Mammary epithelial cell (primary cell): ENCODE measurements around the gene NCEH1.

Source experiments
- EZH2 ChIP-seq: IDR thresholded peaks from 2 replicates; pipeline ENCODE4 v1.6.1; 2012; ENCODE audit warnings: low read length, inconsistent platforms, borderline replicate concordance
- TF ChIP-seq, protein P1 (sequence below), 2 donors: IDR thresholded peaks in 1 of 2; conservative IDR thresholded peaks in 1 of 2; 2 replicates each; pipeline ENCODE4 v1.5.1; 2011 to 2012; ENCODE audit warnings: inconsistent platforms in 2 of 2, low read length in 2 of 2, mild to moderate bottlenecking in 2 of 2, control low read depth in 1 of 2, low read depth in 1 of 2; ENCODE audit not compliant: insufficient read depth in 1 of 2; ENCODE audit errors: extremely low read depth in 1 of 2

DNA sequence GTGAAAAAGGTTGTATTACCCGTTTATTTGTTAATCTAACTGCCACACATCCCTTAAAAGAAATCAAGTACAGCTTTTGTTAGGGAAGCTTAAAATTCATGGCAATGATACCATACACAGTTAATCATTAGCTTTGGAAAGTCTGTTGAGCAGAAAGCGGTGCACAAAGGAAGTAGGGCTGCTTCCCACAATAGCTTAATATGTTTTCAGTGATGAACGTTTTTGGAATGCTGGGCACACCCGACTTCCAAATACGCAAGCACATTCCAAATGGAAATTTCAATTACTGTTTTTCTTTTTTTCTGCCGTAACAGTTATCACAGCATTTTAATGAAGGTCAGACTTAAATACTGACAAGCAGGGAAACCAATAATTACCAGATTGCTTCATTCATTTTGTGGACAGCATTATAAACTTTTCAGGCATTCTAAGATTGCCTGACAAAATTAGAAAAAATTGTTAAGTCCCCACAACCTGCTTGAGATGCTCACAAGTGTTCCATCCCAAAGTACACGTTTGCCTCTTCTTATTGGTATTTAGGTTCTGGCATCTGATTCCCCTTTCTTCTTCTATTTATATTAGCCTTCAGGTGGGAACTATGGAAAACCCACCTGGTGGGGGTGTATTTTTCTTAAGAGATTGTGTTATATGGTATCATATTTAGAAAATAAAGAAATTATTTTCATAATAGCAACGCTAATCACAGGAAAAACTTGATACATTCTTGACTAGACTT, 38.5 kb upstream of the NCEH1 start:
- TF ChIP-seq, protein P1, sequence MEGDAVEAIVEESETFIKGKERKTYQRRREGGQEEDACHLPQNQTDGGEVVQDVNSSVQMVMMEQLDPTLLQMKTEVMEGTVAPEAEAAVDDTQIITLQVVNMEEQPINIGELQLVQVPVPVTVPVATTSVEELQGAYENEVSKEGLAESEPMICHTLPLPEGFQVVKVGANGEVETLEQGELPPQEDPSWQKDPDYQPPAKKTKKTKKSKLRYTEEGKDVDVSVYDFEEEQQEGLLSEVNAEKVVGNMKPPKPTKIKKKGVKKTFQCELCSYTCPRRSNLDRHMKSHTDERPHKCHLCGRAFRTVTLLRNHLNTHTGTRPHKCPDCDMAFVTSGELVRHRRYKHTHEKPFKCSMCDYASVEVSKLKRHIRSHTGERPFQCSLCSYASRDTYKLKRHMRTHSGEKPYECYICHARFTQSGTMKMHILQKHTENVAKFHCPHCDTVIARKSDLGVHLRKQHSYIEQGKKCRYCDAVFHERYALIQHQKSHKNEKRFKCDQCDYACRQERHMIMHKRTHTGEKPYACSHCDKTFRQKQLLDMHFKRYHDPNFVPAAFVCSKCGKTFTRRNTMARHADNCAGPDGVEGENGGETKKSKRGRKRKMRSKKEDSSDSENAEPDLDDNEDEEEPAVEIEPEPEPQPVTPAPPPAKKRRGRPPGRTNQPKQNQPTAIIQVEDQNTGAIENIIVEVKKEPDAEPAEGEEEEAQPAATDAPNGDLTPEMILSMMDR (conservative IDR thresholded peaks at IDR 0.05 in 1 of 2, IDR thresholded peaks at IDR 0.05 in 1 of 2; ENCODE audit: extremely low read depth in 1 of 2, insufficient read depth in 1 of 2, low read depth in 1 of 2, low read length in 2 of 2) = no peak
- TF ChIP-seq EZH2 = no peak
